Right renal pelvis (tissue), 4 donors: ENCODE results near the gene ZMYND10. TPM values are rescaled to one million over a fixed set of nuclear protein-coding genes. Genes with fewer than 3 reads are reported as not detected.

Source experiments
- DNase-seq, 4 donors: peaks; one replicate each; pipeline ENCODE4 v3.0.0-alpha.2; 2013; ENCODE audit warnings: low read depth in 4 of 4, low spot score in 3 of 4, missing footprints in 1 of 4
- polyA plus RNA-seq, 4 donors: library from polyadenylated mRNA; unstranded; fragments of 120-200 nt; gene quantifications; one replicate each; pipeline ENCODE4 v1.2.1, GENCODE V29; 2013; ENCODE audit not compliant: insufficient read length in 4 of 4

Gene ZMYND10
- polyA plus RNA-seq = 1 to 10 TPM; 3.6 to 4.7 (median 3.8) TPM

DNA sequence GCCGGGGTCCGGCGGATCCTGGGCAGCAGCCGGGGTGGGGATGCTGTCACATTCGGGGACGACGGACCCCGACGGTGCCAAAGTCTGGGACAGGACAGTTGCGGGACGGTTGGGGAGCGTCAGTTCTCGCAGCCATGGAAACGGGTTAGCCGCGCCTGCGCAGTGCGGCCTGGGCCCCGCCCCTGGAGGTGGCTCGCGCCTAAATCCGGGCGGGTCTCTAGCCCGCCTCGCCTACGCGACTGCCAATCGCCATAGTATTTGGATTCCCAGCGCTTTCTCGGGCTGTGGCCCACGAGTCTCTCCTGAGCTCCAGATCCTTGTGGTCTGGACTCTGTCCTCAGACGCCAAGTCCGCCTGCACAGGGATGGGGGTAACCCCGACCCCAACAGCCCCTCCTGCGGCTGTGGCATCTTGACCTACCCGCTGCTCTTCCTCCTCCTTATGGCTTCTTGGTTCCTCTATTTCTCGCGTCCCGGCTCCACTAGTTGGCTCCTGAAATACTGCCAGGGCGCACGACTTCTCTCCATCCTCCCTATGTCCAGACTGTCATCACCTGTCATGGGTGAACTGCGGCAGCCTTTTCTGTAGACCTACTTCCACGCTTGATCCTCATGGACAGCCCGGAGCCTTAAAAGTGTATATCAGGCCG lies at the start of gene ZMYND10:
Gene ZMYND10, minus strand, starts transcription at position 147 of the 649 bp plus-strand sequence. CDS start 153 bp downstream, outside the sequence.
- no peak for DNase-seq

GRCh38 chr3:50393061-50393460 lies 47.5 kb upstream of the ZMYND10 start:
- DNase-seq = no peak

GRCh38 chr3:50392101-50392715 lies 46.7 kb upstream of the ZMYND10 start:
- DNase-seq = no peak

DNA sequence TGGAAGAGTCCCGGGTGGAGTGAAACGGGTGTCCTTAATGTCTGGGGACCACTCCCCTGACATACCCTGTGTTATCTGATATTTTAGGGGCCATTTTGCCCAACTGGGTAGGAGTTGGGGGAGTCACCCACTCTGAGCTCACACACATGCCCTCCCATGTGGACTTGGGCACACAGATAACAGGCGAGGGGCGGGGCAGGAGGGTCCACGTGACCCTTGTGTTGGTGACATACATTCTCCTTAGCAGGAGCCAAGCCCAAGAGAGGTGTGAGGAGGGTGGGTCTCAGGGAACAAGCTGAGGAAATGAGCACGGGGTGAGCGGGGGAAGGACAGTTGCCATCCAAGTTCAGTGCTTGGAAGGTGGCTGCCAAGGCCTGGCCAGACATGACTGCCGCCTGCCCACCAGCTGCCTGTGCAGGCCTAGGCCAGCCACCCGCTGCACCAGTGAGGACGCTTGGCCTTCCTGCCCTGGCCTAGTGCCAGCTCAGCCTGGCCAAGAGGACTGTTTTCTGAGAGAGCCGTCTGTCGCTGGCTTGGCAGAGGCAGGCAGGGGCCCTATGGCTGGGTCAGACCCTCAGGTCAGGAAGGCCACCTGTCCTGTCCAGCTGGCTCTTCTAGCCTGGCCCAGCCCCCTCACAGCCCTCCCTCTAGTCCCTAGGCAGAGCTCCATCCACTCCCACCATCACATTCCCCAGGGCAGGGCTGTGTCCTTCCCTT lies 45.1 kb upstream of the ZMYND10 start:
- DNase-seq = no peak

DNA sequence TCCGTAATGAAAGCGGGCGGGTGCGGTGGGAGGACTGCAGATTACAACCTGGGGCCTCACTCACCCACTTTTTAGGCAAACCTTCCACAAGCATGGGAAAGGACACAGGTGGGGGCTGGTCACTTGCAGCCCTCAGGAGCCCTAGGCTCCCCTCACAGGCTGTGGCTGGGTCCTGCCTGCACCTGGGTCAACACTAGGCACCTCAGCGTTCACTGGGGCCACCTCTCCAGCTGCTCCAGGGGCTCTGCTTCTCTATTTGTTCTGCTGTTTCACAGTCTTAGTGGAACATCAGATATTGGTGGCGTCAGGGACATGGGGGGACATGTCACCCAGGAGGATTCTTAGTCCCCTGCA lies 43.9 kb upstream of the ZMYND10 start:
- DNase-seq = no peak

- DNase-seq = no peak
These were observed 43.3 kb upstream of the ZMYND10 start for GRCh38 chr3:50388720-50389413.

GRCh38 chr3:50388016-50388719 lies 42.6 kb upstream of the ZMYND10 start:
- DNase-seq = no peak

- no peak for DNase-seq
These were observed 40.2 kb upstream of the ZMYND10 start for GRCh38 chr3:50385754-50386153.

GRCh38 chr3:50383750-50384149 lies 38.2 kb upstream of the ZMYND10 start:
- no peak for DNase-seq

DNA sequence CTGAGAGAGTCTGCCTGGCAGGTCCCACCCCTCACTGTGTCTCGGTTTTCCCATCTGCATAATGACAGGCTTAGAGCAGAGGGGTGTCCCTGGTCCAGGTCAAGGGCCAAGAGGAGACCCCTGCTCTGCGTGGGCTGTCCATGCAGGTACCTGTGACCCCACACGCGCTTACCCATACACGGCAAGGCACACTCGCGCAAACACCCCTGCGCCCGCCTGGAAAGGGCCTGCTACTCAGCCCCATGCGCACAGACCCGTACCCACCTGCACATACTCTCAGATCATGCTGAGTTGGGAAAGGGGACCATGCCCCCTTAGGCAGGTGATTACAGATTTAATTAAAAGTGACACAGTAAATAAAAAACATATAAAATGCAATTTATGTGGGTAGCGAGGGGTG lies 37.2 kb upstream of the ZMYND10 start:
- DNase-seq = no peak

GRCh38 chr3:50381383-50381782 lies 35.9 kb upstream of the ZMYND10 start:
- DNase-seq = no peak

GRCh38 chr3:50380405-50381085 lies 35.0 kb upstream of the ZMYND10 start:
- DNase-seq = no peak

DNA sequence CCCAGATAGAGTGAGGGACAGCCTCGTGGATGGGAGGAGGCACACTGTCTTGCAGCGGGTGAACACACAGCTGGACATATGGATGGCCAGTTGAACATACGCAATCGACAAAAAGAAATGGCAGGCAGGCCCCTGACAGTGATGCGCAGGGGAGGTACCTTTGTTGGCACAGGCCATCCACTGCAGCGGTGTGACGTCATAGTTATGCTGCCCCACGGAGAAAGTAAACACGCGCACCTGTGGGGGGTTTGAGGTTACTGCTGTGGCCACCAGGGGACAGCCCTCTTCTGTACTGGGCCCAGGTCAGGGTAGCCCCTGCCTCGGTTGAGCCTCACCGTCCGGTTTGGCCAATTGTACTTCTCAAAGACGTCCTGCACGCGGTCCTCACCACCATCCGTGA lies 33.2 kb upstream of the ZMYND10 start:
- DNase-seq = no peak

GRCh38 chr3:50378024-50378423 lies 32.5 kb upstream of the ZMYND10 start:
- DNase-seq = no peak

DNA sequence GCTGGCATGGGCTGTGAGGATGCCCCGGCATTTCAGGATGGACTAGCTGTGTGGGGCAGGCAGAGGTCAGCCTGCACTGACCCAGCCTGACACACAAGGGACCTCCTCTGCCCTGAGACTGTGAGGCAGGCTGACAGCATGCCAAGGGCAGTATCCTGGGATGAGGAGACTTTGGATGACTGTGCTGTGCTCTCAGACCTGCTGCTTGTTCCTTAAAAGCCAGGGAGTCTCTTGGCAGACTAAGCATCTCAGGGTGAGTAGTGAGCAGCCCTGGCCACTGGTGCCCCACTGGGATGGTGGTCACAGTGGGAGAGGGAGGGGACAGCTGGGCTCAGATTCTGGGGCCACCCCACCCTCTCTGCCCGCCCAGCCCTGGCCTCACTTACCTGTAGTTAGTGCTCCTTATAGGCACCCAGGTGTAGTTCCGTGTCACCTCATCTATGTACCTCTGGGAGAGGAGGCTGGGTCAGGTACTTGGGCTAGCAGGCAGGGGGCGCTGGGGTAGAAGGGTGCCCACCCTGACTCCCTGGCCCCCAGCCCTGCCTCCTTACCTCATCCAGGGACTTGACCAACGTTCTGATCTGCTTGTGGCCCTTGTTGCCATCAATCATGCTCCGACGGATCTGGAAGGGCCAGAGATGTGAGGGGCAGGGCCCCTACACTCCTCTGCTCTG lies 29.9 kb upstream of the ZMYND10 start:
- no peak for DNase-seq

GRCh38 chr3:50374363-50375257 lies 29.1 kb upstream of the ZMYND10 start:
- no peak for DNase-seq

DNA sequence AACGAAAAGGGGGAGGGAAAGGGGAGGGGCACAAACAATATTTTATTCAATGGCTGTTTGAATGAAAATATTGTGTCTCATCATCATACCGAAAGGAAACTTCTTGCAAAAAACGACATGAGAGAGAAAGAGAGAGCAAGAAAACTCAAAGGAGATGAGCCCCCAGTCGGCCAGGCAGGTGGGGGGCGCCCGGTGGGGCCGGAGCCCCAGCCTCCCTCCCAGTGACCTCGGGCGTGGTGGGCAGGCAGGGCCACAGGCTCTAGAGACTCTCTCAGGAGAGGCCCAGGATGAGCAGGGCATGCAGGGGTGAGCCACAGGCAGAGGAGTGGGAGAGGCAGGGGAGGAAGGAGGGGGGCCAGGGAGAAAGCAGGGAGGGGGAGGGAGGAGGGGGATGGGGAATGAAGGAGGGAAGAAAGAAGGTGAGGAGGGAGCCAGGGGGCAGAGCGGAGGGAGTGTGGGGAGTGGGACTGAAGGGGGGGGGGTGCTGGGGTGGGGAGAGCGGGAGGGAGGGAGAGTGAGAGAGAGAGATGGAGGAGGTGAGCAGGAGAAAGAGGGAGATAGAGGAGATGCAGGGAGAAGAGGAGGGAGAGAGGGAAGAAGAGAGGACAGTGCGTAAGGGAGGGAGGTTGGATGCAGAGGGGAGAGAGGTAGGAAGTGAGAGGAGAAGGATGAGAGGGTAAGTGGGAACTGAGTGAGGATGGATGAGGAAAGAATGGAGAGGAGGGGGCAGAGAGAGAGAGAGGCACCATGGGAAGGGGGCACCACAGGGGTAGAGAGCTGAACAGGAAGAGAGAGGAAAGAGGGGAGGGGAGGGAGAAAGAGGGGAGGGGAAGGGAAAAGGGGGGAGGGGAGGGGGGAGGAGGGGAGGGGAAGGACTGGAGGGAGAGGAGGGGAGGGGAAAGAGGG lies 27.9 kb upstream of the ZMYND10 start:
- no peak for DNase-seq

DNA sequence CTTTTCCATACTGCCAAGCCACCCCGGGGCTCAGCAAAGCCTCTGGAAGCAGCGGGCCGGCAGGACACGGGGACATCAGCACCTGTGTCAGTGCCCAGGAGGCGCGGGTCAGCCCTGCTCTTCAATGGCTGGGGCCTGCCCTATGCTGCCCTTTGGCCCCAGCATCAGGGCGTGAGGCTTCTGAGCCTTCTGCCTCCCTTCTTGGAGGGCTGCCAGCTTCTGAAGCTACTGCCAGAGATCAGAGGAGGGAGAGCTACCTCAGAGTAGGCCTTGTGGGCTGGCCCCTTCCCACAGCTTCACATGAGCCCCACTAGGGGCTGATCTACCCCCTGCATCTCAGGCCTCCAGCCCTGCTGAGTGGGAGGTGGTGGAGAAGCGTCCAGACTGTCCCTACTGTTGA lies 26.8 kb upstream of the ZMYND10 start:
- no peak for DNase-seq
